Ishikawa (cell line): Measurements from ENCODE around the gene UNC79.

Experiments used
- FOXM1 ChIP-seq: IDR thresholded peaks from 2 replicates; pipeline ENCODE4 v1.6.1; 2012; ENCODE audit warnings: low read depth, borderline replicate concordance
- RAD21 ChIP-seq: IDR thresholded peaks from 2 replicates; pipeline ENCODE4 v1.6.1; 2012; ENCODE audit warnings: low read depth
- REST ChIP-seq: IDR thresholded peaks from 2 replicates; pipeline ENCODE4 v1.6.1; 2012; ENCODE audit warnings: low read depth, mild to moderate bottlenecking
- TCF12 ChIP-seq: IDR thresholded peaks from 2 replicates; pipeline ENCODE4 v1.6.1; 2012; ENCODE audit warnings: low read depth

DNA sequence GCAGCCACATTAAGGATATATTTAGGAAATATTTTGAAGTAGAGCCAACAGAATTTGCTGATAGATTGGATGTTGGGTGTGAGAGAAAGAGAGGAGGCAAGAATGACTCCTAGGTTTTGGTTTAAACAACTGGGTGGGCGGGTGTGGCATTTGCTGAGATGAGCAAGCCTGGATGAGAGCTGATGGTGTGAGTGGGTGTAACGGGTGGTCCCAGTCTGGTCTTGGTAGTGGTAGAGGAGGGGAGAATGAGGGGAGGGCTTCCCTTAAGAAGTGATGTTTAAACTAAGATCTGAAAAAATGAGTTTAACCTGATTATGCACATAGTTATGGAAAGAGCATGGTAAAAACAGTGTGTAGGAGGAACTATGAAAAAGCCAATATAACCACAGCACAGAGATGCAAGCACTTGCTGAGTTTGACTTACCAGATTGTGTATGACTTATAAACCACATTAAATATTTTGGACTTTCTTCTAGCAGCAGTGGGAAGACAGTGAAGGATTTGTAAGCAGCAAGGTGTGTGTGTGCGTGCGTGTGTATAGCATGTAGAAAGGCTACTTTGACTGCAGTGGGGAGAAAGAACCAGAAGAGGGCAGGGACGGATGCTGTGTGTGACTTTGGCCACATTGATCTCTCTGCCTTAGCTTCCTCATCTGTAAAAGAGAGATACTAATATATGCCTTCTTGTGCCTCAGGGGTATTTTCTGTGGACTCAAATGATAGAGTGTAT lies 217.9 kb downstream of the UNC79 start:
- TF ChIP-seq FOXM1 = no peak
- peak; percentile 85 for TF ChIP-seq RAD21
- TF ChIP-seq TCF12 = no peak
- no peak for TF ChIP-seq REST
